Brain microvascular endothelial cell (primary cell): ENCODE measurements around the gene CHN2.

Experiments used
- DNase-seq: peaks from one replicate; pipeline ENCODE4 v3.0.0-alpha.2; 2020
- H3K27ac ChIP-seq: fragments of 250-450 bp; sonication (Bioruptor Pico); 2 replicates; pipeline ENCODE4 v1.5.1; 2020; ENCODE audit warnings: mild to moderate bottlenecking, moderate library complexity
- H3K27me3 ChIP-seq: fragments of 250-450 bp; sonication (Bioruptor Pico); replicated peaks from 2 replicates; pipeline ENCODE4 v1.5.1; 2020; ENCODE audit warnings: mild to moderate bottlenecking
- H3K36me3 ChIP-seq: fragments of 250-450 bp; sonication (Bioruptor Pico); replicated peaks from 2 replicates; pipeline ENCODE4 v1.5.1; 2020; ENCODE audit warnings: mild to moderate bottlenecking
- H3K4me3 ChIP-seq: 2 replicates; pipeline ENCODE4 v1.5.1; 2011; ENCODE audit warnings: low read depth, mild to moderate bottlenecking, control low read depth, low read length, moderate library complexity
- in situ Hi-C: cut with HindIII; loops from 2 replicates; pipeline ENCODE4 v1.10.0; 2017; ENCODE audit warnings: low sequenced_read_pairs, low pct_ligation_motif_present
- TF ChIP-seq, protein P1 (sequence below): IDR thresholded peaks from 2 replicates; pipeline ENCODE4 v1.5.1; 2011; ENCODE audit warnings: low read depth, mild to moderate bottlenecking, moderate library complexity, low read length, control low read depth, inconsistent platforms; ENCODE audit errors: missing control alignments

CHN2 gene

DNA sequence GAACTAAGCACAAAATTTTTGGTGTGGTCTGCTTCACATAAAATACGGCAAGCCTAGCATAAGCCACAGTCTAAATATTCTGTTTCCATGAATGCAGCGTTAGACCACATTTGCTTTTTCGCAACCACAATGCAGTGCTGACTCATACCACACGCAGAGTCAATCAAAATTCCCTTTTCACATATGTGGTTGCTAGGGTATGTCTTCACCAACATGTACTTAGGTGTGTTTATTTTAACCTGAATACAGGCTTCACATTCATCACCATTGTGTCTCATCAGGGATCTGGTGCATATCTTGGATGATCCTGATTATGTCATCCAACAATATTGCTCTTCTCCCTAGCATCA, 90.8 kb downstream of the CHN2 start:
- Histone ChIP-seq H3K27me3 (peaks cover 20% of the 10 kb centered on the region), H3K4me3 (no peak overlapping the region), H3K27ac (peak overlapping the region; percentile 22), H3K36me3 (no peaks in the 10 kb centered on the region)
- TF ChIP-seq, protein P1, sequence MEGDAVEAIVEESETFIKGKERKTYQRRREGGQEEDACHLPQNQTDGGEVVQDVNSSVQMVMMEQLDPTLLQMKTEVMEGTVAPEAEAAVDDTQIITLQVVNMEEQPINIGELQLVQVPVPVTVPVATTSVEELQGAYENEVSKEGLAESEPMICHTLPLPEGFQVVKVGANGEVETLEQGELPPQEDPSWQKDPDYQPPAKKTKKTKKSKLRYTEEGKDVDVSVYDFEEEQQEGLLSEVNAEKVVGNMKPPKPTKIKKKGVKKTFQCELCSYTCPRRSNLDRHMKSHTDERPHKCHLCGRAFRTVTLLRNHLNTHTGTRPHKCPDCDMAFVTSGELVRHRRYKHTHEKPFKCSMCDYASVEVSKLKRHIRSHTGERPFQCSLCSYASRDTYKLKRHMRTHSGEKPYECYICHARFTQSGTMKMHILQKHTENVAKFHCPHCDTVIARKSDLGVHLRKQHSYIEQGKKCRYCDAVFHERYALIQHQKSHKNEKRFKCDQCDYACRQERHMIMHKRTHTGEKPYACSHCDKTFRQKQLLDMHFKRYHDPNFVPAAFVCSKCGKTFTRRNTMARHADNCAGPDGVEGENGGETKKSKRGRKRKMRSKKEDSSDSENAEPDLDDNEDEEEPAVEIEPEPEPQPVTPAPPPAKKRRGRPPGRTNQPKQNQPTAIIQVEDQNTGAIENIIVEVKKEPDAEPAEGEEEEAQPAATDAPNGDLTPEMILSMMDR: no peak
- in situ Hi-C loops: no loop called here
- peak; percentile 96 for DNase-seq

DNA sequence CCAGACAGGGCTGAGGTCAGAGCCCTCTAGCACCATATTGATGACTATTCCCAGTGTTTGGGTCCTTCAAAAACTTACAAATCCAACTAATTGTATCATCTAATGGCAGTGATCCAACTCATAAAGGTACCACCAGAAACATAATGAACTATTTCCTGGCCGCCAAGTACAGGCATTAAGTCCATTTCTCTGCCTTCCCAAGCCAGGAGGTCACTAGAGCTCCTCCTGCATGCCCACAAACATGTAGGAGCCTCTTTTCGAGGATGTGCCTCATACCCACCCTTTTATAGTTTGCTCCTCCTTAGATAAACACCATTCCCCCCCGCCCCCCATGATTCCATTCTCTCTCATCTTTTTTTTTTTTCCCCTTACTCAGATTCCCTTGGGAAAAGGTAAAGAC, 91.3 kb downstream of the CHN2 start:
- Histone ChIP-seq H3K27me3 (peaks cover 19% of the 10 kb centered on the region), H3K27ac (peak overlapping the region; percentile 22), H3K4me3 (no peak overlapping the region), H3K36me3 (no peaks in the 10 kb centered on the region)
- in situ Hi-C loops: no loop called here
- DNase-seq: no peak
- TF ChIP-seq, protein P1: no peak

DNA sequence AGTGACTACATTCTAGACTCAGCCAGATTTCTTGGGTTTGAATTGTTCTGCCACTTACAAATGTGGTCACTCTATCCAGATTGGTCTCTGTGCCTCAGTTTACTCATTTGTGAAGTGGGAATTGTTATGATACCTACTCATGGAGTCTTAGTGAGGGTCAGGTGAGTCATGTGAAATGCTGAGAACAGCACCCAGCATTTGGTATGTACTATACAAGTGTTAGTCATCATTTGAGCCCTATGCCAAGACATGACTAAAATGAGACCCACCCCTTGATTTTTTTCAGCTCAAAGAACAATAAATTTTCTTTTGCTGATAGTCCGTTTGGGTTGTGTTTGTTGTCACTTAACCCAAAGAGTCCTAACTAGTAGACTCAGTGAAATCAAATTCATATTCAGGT, 92.8 kb downstream of the CHN2 start:
- Histone ChIP-seq H3K27ac (no peak overlapping the region), H3K4me3 (no peak overlapping the region), H3K36me3 (no peaks in the 10 kb centered on the region), H3K27me3 (peaks cover 11% of the 10 kb centered on the region)
- in situ Hi-C loops: no loop called here
- TF ChIP-seq, protein P1: no peak
- peak; percentile 82 for DNase-seq

DNA sequence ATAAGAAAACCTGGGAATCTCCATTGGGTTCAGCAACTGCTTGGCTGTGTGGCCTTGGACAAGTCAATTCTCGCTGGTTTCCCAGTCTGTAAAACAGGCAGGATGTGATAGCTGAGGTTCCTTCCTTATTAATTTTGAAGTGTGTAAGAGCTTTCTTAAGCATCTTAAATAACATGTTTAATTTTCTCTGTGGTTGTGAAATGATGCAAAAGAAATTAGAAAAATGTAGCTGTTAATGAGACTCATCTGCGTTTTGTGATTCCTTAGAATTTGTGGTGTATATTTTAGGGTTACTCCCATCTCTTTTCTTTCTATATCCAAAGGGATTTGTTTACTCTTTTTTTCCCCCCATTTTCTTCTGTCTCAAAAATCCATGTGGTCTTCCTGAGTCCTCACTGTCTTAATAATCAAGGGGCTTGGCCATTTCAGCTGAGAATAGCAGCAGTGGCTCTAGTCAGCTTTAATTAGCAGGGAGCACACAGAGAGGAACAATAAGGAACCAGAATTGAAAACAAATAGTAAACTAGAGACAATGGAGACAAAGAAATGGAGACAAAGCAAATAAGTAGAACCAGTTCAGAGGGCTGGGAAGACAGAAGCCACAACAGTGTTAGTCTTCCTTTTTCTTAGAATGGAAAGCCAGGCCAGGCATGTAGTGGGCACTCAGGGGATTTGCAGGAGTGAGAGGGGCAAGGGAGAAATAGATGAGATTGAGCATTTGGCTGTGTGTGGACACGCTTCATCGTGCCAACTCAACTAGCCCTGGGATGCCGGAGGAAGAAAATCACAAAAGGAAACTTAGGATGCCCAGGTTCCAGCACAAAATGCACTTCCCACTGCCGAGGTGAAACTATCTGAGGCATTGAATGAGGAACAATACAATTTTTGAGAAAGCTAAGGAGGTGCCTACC, 93.9 kb downstream of the CHN2 start:
- no peak for DNase-seq
- Histone ChIP-seq H3K36me3 (no peaks in the 10 kb centered on the region), H3K27me3 (peaks cover 4% of the 10 kb centered on the region), H3K27ac (no peak overlapping the region), H3K4me3 (no peak overlapping the region)
- TF ChIP-seq, protein P1: no peak
- in situ Hi-C loops: no loop called here

DNA sequence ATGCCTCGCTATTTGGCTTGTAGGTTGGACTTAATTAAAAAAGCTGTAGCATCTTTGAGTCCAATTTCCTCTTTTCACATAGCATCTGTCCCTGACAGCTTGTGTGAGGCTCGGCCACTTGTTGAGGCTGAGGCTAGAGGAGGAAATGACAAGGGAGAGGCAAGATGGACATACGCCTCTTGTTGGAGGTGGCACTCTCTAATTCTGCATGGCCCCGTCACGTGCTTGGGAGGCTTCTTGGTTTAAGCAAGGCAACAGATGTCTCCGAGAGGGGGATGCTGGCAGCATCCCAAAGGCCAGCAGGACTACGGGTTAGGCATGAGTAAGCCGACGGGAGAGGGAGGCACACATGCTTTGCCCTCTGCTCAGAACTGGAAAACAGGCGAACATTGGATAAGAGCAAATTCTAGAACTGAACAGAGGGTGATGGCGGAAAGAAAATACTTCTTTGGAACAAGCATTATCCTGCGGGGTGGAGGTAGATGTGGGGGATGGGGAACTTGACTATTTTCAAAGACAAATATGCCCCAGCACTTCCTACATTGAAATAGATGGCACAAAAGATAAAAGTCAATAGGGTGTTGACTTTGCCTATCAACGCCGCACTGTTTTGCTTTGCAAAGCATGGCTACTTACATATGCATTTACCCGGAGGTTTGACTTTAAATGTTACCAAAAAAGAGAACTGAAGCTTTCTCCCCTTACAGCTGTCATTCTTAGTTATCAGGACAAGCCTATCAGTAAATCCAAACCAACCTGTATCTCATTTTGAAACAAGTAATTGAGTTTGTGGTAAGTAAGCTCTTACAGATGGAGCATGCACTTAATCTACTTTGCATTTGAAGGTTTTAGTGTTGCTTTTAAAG, 94.8 kb downstream of the CHN2 start:
- peaks cover 1% of the 10 kb centered on the region for H3K27me3 ChIP-seq
- TF ChIP-seq, protein P1: no peak
- no peak overlapping the region for H3K4me3 ChIP-seq
- DNase-seq: no peak
- in situ Hi-C loops: no loop called here
- no peaks in the 10 kb centered on the region for H3K36me3 ChIP-seq
- no peak overlapping the region for H3K27ac ChIP-seq
